MM.1S (cell line): ENCODE results near the gene ITGA5.

ENCODE experiments used
- CTCF ChIP-seq: fragments of 300-600 bp; sonication (generic); IDR thresholded peaks from 2 replicates; pipeline ENCODE4 v1.5.1; 2016; ENCODE audit warnings: antibody characterized with exemption, low read length, mixed read lengths
- EZH2 ChIP-seq: fragments of 300-600 bp; sonication (generic); optimal IDR thresholded peaks from 2 replicates; pipeline ENCODE3; 2017; ENCODE audit warnings: low read depth, mild to moderate bottlenecking, antibody characterized with exemption, low read length, mixed read lengths

- TF ChIP-seq CTCF (peak; percentile 24), EZH2 (no peak)
These were observed 28.2 kb downstream of the ITGA5 start for GRCh38 chr12:54390668-54391551.
